SIG-M5 treated with dmso at 0.1 percent for 504 hours (cell line): ENCODE results near the gene GLB1L.

Source experiments
- DNase-seq: peaks from one replicate; lab custom pipeline; 2025; ENCODE audit not compliant: unreplicated experiment; lab: John Stamatoyannopoulos, UW

Gene GLB1L

GRCh38 chr2:219228041-219228910 lies 17.0 kb downstream of the GLB1L start:
- DNase-seq = peak; percentile 25

- DNase-seq = peak; percentile 59
Measured at GRCh38 chr2:219225350-219225749, 19.9 kb downstream of the GLB1L start.

DNA sequence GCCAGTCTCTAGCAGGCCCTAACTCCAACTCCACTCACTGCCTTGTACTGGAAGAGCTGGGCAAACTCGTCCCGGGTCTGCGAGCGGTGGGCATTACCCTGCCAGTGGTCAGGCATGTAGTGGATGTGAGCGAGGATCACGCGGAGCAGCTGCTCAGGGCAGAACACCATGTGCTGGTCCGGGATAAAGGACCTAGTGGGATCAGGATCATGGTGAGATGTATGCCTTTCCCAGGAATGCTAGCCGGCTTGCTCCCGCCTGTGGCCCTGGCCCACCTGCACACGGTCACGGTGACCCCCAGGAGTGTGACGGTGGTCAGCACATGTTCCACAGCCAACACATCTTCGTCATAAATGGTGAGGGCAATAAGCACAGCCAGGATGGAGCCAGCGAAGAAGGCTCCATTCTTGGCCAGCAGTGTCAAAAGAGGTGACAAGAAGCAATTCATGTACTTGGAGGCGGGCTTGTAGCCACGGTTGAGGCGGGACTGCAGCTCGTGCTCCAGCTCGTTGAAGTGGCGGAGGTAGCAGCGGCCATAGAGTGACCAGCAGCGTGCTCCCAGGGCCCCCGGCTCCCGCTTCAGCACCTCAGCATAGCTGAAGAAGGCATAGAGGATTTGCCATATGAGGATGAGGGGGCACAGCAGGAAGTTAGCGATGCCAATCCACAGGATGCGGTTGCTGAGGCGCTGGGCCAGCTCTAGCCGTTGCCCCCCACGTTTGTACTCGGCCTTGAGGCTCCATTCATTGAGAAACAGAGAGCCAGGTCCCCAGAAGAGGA lies 21.2 kb downstream of the GLB1L start:
- DNase-seq = no peak

DNA sequence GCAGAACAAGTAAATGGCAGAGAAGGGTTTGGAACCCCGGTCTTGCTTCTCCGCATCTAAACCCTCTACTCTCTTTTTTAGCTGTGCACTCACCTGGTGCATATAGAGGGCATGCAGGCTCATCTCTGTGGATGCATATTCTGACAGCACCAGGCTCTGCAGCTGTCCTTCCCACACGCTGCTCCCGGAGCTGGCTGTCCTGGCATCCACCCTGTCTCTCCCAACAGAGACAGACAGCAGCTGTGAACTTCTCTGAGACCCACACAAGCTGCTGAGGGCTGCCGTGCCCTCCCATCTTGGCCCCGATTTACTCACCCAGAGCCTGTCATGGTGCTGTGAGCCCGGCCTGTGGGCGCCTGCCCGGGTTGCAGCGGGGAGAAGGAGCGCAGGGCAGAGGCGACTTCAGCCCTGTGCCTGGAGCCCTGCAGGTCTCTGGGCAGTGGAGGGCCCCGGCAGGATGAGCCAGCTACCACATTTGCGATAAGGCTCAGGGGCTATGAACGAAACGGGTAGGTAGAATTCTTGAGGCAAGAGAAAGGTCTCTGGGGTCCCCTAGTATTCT lies 23.2 kb downstream of the GLB1L start:
- no peak for DNase-seq

DNA sequence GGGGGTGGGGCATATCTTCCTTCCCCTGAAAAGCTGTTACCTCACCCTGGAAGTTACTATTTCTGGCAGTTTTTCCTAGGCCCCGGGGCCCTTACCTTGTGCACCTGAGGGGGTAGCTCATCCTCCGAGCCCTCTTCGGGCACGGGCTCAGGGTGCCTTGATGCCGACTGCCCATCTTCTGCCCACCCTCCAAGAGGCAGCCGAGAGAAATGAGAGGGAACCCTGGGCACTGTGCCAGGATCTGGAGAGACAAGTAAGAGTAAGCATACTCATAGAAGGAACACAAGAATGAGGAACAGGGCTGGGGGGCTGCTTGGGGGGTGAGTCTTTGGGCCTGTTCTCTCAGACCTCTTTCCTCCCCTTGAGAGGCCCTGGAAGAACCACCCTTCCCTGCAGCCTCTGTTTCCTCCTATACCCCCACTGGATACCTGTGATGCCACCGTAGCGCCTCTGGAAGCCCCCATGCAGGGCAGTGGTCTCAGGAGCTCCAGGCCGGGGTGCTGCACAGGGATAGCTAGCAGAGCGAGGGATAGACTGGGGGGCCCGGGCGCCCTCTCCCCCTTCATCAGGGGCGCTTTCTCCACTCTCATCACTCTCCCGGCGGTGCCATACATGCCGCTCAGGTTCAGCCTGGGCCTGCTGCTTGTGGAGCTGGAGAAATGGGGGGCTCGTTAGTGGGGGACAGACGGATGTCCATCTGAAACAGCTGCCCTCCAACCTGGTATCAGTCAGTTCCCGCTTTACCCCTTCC lies 24.4 kb downstream of the GLB1L start:
- DNase-seq = no peak

DNA sequence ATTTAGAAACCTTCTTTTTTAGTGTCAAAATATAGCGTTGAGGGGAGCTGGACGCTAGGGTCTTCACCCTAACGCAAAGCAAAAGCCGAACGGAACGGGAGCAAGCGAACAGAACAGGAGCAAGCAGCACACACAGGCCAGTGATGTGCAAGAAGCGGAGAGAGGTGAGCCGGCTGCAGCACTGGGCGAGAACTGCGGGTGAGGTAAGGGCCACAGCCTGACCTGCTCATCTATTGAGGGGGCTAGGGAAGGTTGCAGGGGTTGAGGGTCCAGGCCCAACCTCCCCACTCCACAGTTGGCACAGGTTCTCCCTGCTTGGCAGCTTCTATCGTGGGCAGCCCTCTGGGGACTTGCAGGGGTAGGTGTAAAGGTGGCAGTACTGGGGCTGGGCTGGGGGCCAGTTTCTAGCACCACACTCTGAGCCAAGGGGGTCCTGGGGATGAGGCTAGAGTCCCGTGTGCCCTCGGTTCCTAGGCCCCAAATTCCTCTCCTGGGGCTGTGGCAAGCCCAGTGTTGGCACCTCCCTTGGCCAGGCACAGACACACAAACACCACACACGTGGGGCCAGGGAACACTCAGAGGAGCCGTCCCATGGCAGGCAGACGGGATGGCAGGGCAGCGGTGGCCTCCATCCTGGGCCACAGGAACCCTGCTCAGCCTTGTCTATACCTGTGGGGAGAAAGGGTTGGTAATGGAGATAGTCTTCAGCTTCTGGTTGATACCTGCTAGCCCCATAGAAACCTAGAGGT lies 25.3 kb downstream of the GLB1L start:
- no peak for DNase-seq

- peak; percentile 27 for DNase-seq
Measured at GRCh38 chr2:219218732-219219701, 26.2 kb downstream of the GLB1L start, which contains the start of gene ABCB6. Gene ABCB6 (minus strand): TSS chr2:219218958. CDS start chr2:219218673, 285 bp downstream.

DNA sequence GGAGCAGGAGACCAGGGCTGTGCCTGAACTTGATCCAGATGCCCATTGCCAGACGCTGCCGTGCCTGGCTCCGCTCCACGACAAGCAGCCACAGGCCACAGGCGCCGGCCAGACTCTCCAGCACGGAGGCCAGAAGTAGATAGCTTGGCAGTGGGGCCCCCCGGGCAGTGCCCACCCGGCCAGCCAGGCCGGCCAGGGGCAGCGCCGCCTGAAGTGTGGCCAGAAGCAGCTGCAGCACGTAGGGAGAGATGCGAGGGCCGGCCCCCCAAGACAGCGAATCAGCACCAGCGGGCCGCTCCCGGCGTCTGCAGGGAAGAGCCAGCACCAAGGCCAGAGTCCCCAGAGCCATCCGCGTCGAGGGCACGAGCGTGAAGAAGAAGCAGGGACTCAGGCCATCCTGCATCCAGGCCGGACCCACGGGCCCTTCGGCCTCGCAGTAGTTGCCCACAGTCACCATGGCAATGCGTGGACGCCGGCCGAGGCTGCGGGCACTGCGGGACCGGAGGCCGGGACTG lies 27.0 kb downstream of the GLB1L start:
- no peak for DNase-seq

- DNase-seq = no peak
Measured at GRCh38 chr2:219216535-219216915, 28.7 kb downstream of the GLB1L start.

DNA sequence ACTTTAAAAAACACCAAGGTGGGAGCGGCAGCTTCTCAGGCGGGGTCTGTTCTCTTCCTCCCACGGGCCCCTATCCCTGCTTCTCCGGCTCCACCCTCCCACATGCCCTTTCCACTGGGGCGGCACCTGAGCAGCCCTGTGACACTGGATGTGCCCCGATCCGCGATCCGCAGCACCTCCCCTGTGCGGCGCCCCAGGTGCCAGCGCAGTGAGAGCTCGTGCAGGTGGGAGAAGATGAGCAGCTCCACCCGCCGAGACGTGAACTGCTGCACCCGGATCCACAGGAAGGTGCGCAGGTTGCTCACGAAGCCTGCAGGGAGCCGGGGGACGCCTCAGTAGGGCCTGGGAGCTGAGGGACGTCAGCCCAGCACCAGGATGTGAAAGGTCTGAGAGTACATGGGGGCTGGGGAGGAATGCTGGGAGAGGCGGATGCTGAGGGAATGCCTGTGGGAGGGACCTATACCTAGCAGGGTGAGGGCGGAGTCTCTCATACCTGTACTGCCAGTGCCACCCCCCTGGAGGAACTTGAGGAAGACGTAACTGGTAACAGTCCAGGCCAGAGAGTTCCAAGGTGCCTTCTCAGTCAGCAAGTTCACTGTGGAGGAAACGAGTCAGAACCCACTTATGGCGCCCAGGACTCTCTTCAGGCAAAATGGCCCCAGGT lies 29.2 kb downstream of the GLB1L start:
- DNase-seq = no peak

DNA sequence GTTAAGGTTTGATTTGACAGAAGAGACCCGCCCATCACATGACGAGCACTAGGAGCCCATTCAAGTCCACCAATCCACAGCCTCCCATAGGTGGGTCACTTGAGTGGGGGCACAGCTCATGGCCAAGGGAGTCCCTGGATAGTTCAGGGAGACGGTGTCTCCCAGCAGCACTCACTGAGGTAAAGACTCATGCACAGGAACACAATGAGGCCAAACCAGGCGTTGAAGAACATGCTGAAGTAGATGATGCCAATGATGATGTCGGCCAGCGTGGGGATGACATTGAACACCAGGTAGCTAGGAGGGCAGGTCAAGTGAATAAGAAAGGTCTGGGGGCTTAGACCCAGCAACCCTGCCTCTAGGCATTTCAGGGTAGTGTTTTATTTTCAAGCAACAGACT lies 30.5 kb downstream of the GLB1L start:
- no peak for DNase-seq

DNA sequence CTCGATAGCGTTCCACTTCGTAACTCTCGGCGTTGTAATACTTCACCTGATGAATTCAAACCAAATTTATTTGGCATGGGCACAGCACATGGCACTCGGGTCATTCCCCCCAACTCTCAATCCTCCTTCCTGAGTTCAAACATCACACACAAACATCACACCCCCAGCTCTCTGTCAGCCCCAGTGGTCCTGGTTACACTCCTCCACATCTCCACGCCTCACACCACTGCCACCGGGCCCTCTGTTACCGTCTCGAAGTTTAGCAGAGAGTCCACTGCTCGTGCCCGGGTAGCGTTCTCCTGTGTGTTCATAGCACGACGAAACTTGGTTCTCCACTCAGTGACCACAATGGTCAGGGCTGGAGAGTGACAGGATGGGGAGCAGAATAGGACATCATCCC lies 31.1 kb downstream of the GLB1L start:
- DNase-seq = no peak

- DNase-seq = no peak
Measured at GRCh38 chr2:219213486-219214071, 31.7 kb downstream of the GLB1L start.

GRCh38 chr2:219213026-219213415 lies 32.2 kb downstream of the GLB1L start:
- no peak for DNase-seq

DNA sequence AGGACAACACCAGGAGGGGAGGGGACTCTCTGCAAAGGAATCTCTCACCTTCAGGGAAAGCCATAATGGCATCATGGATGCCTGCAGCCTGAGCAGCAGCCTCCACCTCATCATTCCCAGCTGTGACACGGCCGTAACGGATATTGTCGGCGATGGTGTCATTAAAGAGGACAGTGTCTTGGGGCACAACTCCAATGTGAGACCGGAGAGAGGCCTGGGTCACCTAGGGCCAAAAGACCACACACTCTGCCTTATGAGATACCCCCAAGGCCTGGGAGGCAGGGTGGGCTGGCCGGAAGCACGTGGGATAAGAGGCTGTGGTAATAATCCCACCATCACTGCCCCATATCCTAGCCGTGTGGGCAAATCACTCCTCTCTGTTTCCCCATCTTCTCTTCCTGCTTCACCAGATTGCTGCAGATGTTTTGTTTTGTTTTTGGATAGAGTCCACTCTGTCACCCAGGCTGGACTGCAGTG lies 34.3 kb downstream of the GLB1L start:
- DNase-seq = no peak

GRCh38 chr2:219210196-219210885 lies 34.9 kb downstream of the GLB1L start:
- no peak for DNase-seq
